Liver (tissue), 9 donors: Measurements from ENCODE around the gene TADA3. TPM values are rescaled to one million over a fixed set of nuclear protein-coding genes. Genes with fewer than 3 reads are reported as not detected.

ENCODE experiments used
- DNase-seq: peaks from one replicate; pipeline ENCODE4 v3.0.0-alpha.2; 2017; ENCODE audit warnings: low spot score
- H3K27ac ChIP-seq, 2 donors: one replicate each; pipeline ENCODE4 v1.7.0; 2013; ENCODE audit warnings: inconsistent platforms in 2 of 2, low read length in 2 of 2, control low read depth in 1 of 2, low read depth in 1 of 2, mild to moderate bottlenecking in 1 of 2
- H3K27me3 ChIP-seq, 4 donors: one replicate each; pipeline versions ENCODE4 v1.6.1 to v1.7.0; 2013; ENCODE audit warnings: low read length in 3 of 4, inconsistent platforms in 1 of 4, mild to moderate bottlenecking in 1 of 4, moderate library complexity in 1 of 4; ENCODE audit not compliant: control insufficient read depth in 4 of 4, insufficient read depth in 4 of 4
- H3K36me3 ChIP-seq, 4 donors: one replicate each; pipeline versions ENCODE4 v1.6.1 to v1.7.0; 2013; ENCODE audit warnings: low read length in 3 of 4, mild to moderate bottlenecking in 3 of 4, low read depth in 1 of 4, moderate library complexity in 1 of 4; ENCODE audit not compliant: control insufficient read depth in 4 of 4, insufficient read depth in 3 of 4
- H3K4me1 ChIP-seq, 4 donors: one replicate each; pipeline versions ENCODE4 v1.6.1 to v1.7.0; 2013; ENCODE audit warnings: low read length in 3 of 4, mild to moderate bottlenecking in 3 of 4, moderate library complexity in 1 of 4; ENCODE audit not compliant: control insufficient read depth in 4 of 4, insufficient read depth in 4 of 4
- H3K4me3 ChIP-seq, 3 donors: one replicate each; pipeline versions ENCODE4 v1.6.1 to v1.7.0; 2013; ENCODE audit warnings: low read length in 3 of 3, control low read depth in 1 of 3, low read depth in 1 of 3, mild to moderate bottlenecking in 1 of 3
- H3K9ac ChIP-seq, 2 donors: one replicate each; pipeline ENCODE4 v1.7.0; 2013; ENCODE audit warnings: low read length in 2 of 2, mild to moderate bottlenecking in 2 of 2, moderate library complexity in 2 of 2, control low read depth in 1 of 2, low read depth in 1 of 2
- H3K9me3 ChIP-seq, 4 donors: one replicate each; pipeline versions ENCODE4 v1.6.1 to v1.7.0; 2013; ENCODE audit warnings: low read length in 3 of 4; ENCODE audit not compliant: control insufficient read depth in 4 of 4
- CTCF ChIP-seq: fragments of 150-350 bp; IDR thresholded peaks from 2 replicates; pipeline ENCODE4 v1.5.1; 2017; ENCODE audit warnings: improper control_type of control experiment, low read depth, low read length; ENCODE audit not compliant: missing input control
- EGR1 ChIP-seq, 2 donors: IDR thresholded peaks; 2 replicates each; pipeline ENCODE4 v1.6.1; 2016 to 2018; ENCODE audit warnings: antibody characterized with exemption in 2 of 2, low read depth in 2 of 2
- FOXA2 ChIP-seq: IDR thresholded peaks from 2 replicates; pipeline ENCODE4 v1.6.1; 2016; ENCODE audit warnings: antibody characterized with exemption
- GABPA ChIP-seq, 2 donors: IDR thresholded peaks in 1 of 2; conservative IDR thresholded peaks in 1 of 2; 2 replicates each; pipeline ENCODE4 v1.6.1; 2016; ENCODE audit warnings: antibody characterized with exemption in 2 of 2, mild to moderate bottlenecking in 1 of 2, moderate library complexity in 1 of 2
- HNF4A ChIP-seq, 2 donors: conservative IDR thresholded peaks; 2 replicates each; pipeline ENCODE4 v1.6.1; 2016; ENCODE audit warnings: antibody characterized with exemption in 2 of 2, mild to moderate bottlenecking in 2 of 2
- HNF4G ChIP-seq: IDR thresholded peaks from 2 replicates; pipeline ENCODE4 v1.6.1; 2016; ENCODE audit warnings: antibody characterized with exemption
- JUND ChIP-seq, 2 donors: IDR thresholded peaks; 2 replicates each; pipeline ENCODE4 v1.6.1; 2016; ENCODE audit warnings: antibody characterized with exemption in 2 of 2
- RXRA ChIP-seq, 2 donors: IDR thresholded peaks; 2 replicates each; pipeline ENCODE4 v1.6.1; 2017 to 2018; ENCODE audit warnings: antibody characterized with exemption in 2 of 2, mild to moderate bottlenecking in 1 of 2
- SP1 ChIP-seq: IDR thresholded peaks from 2 replicates; pipeline ENCODE4 v1.6.1; 2018; ENCODE audit warnings: antibody characterized with exemption, mild to moderate bottlenecking
- TAF1 ChIP-seq: conservative IDR thresholded peaks from 2 replicates; pipeline ENCODE4 v1.6.1; 2016; ENCODE audit warnings: antibody characterized with exemption, mild to moderate bottlenecking
- YY1 ChIP-seq: IDR thresholded peaks from 2 replicates; pipeline ENCODE4 v1.6.1; 2016; ENCODE audit warnings: antibody characterized with exemption, mild to moderate bottlenecking
- WGBS: extraction: QIAGEN DNeasy Blood & Tissue Kit; methylation state at CpG from one replicate; pipeline ENCODE4 v1.1.7; 2013; 5-methylcytosine and 5-hydroxymethylcytosine counted together
- polyA plus RNA-seq, 2 donors: library from polyadenylated mRNA; stranded (reverse) in 1 of 2; unstranded in 1 of 2; fragments of 200-250 nt in 1 of 2; fragments of >200 nt in 1 of 2; fragmentation: Nextera tagmentation in 1 of 2; extraction: Ambion mirVana in 1 of 2; gene quantifications; one replicate each; pipeline versions ENCODE4 v1.2.1 to v1.2.3, GENCODE V29; 2013 to 2015
- total RNA-seq, 2 donors: library from RNA; depleted of rRNA; stranded (reverse); fragments of >200 nt; gene quantifications; one replicate each; pipeline ENCODE4 v1.2.3, GENCODE V29; 2014
- TF ChIP-seq, protein P1 (sequence below): IDR thresholded peaks from 2 replicates; pipeline ENCODE4 v1.6.1; 2016; ENCODE audit warnings: antibody characterized with exemption, mild to moderate bottlenecking
- TF ChIP-seq, protein P2 (sequence below): IDR thresholded peaks from 2 replicates; pipeline ENCODE4 v1.6.1; 2016; ENCODE audit warnings: antibody characterized with exemption
- TF ChIP-seq, protein P3 (sequence below): IDR thresholded peaks from 2 replicates; pipeline ENCODE4 v1.6.1; 2016; ENCODE audit warnings: antibody characterized with exemption
- donor health status: healthy.
- donor health status: healthy.
- donor health status: healthy.
- donor health status: healthy.
- donor health status: healthy.

TADA3 gene
- total and polyA plus RNA-seq, 4 donors, result 16.2 to 27.8 (median 21.5) TPM

GRCh38 chr3:9747267-9747666 lies 45.0 kb downstream of the TADA3 start (continued):
- TF ChIP-seq, protein P1, sequence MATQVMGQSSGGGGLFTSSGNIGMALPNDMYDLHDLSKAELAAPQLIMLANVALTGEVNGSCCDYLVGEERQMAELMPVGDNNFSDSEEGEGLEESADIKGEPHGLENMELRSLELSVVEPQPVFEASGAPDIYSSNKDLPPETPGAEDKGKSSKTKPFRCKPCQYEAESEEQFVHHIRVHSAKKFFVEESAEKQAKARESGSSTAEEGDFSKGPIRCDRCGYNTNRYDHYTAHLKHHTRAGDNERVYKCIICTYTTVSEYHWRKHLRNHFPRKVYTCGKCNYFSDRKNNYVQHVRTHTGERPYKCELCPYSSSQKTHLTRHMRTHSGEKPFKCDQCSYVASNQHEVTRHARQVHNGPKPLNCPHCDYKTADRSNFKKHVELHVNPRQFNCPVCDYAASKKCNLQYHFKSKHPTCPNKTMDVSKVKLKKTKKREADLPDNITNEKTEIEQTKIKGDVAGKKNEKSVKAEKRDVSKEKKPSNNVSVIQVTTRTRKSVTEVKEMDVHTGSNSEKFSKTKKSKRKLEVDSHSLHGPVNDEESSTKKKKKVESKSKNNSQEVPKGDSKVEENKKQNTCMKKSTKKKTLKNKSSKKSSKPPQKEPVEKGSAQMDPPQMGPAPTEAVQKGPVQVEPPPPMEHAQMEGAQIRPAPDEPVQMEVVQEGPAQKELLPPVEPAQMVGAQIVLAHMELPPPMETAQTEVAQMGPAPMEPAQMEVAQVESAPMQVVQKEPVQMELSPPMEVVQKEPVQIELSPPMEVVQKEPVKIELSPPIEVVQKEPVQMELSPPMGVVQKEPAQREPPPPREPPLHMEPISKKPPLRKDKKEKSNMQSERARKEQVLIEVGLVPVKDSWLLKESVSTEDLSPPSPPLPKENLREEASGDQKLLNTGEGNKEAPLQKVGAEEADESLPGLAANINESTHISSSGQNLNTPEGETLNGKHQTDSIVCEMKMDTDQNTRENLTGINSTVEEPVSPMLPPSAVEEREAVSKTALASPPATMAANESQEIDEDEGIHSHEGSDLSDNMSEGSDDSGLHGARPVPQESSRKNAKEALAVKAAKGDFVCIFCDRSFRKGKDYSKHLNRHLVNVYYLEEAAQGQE, result no peak
- TF ChIP-seq RXRA (IDR thresholded peaks at IDR 0.05), result no peak

DNA sequence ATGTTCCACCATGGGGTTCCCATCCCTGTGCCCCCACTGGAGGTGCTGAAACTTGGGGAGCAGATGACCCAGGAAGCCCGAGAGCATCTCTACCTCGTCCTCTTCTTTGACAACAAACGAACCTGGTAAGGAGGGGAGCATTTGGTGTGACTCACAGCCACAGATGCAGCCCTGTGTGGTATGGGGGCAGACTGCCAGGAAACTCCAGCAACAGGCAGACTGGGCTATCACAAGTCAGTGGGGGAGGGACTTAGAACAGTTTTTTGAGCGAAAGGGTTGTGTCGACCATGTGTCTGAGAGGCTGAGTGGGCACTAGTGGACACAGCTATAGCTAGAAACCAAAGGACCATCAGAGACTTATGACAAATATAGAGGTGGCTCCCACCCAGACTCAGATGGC lies 45.9 kb downstream of the TADA3 start:
- H3K9ac ChIP-seq, result no peak overlapping the region
- no peak overlapping the region for H3K27ac ChIP-seq
- no peaks in the 10 kb centered on the region for H3K9me3 ChIP-seq
- H3K36me3 ChIP-seq, result peaks cover 22 to 66% (median 53%) of the 10 kb centered on the region in 4 donors
- no peak overlapping the region for H3K4me3 ChIP-seq
- WGBS, result 91% methylated on average over 5 of the region's 5 CpGs
- H3K27me3 ChIP-seq, result no peaks in the 10 kb centered on the region
- DNase-seq, result no peak
- H3K4me1 ChIP-seq, result peaks cover 5 to 21% (median 17%) of the 10 kb centered on the region in 4 donors
- TF ChIP-seq HNF4A (conservative IDR thresholded peaks at IDR 0.05), result no peak
- TF ChIP-seq GABPA (IDR thresholded peaks at IDR 0.05 in 1 of 2, conservative IDR thresholded peaks at IDR 0.05 in 1 of 2), result no peak
- no peak for TF ChIP-seq JUND (IDR thresholded peaks at IDR 0.05)
- TF ChIP-seq, protein P2, sequence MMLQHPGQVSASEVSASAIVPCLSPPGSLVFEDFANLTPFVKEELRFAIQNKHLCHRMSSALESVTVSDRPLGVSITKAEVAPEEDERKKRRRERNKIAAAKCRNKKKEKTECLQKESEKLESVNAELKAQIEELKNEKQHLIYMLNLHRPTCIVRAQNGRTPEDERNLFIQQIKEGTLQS, result no peak
- no peak for TF ChIP-seq RXRA (IDR thresholded peaks at IDR 0.05)
- no peak for TF ChIP-seq TAF1
- TF ChIP-seq CTCF, result no peak
- no peak for TF ChIP-seq HNF4G
- no peak for TF ChIP-seq SP1
- TF ChIP-seq YY1, result no peak
- TF ChIP-seq, protein P1, result no peak
- TF ChIP-seq, protein P3, sequence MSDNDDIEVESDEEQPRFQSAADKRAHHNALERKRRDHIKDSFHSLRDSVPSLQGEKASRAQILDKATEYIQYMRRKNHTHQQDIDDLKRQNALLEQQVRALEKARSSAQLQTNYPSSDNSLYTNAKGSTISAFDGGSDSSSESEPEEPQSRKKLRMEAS, result no peak
- TF ChIP-seq EGR1 (IDR thresholded peaks at IDR 0.05; ENCODE audit: low read depth in 2 of 2), result no peak
- TF ChIP-seq FOXA2, result no peak
